Measurements from ENCODE around the gene METTL22.

Gene METTL22

DNA sequence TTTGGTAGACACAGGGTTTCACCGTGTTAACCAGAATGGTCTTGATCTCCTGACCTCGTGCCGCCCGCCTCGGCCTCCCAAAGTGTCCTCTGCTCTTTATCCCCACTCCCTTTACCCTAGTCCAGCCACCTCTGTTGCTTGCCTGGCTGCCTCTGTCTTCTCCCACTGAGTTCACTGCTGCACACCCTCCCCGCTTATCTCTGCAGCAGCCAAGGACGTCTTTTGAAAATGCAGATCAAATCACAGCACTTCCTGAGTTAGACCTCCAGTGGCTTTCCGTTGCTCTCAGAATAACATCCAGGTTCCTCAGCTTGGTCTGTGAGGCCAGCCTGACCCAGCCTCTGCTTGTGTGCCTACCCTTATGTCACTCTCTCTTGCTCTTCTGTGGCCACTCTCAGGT lies 5.4 kb downstream of the METTL22 start:
- DNase-seq: no peak
- in situ Hi-C loops (cut with HindIII; ENCODE audit: low pct_ligation_motif_present, low pct_unique_long_range_greater_than_20kb, low sequenced_read_pairs): no loop called here

DNA sequence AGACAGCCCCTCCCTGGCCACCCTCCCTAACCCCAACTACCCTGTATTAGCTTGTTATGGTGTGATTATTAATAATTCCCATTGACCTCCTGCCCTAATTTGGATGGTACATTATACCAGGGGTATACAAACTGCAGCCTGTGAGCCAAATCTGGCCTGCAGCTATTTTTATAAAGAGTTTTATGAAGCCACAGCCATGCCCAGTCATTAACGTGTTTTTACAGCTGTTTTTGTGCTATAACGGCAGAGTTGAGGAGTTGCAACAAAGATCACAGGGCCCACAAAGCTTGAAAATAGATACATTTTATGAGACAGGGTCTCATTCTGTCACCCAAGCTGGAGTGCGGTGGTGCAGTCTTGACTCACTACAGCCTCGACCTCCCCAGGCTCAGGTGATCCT lies 6.0 kb downstream of the METTL22 start:
- in situ Hi-C loops (cut with HindIII; ENCODE audit: low pct_ligation_motif_present, low pct_unique_long_range_greater_than_20kb, low sequenced_read_pairs): no loop called here
- no peak for DNase-seq

DNA sequence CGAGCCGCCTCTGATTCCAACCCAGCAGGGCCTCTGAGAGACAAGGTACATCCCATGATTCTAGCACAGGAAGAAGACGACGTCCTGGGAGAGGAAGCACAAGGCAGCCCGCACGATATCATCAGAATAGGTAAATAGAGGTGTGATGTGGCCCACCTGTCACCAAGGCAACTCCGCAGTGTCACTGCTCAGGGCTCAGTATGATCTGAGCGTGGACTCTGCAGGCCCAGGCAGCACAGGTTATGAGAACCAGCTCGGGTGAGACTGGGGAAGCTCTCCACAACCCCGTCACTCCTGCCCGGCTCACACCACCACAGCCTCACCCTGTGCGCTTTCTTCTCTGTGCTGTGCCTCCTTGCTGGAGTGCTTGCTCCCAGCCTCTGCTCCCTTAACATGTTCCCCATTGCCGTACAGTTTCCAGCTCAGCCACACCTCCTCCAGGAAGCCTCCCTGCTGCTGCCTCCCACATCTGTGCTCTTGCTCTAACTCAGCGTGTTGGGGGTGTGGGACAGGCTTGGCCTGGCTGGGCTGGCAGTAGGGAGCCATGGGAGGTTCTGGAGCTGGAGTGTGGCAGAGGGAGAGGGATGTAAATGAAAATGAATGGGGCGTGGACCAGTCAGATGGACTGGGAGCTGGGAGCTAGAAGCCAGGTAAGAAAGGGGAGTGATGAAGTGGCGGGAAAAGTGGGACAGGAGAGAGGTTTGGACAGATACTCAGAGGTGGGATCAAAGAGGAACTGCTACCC lies 7.7 kb downstream of the METTL22 start:
- in situ Hi-C loops (cut with HindIII; ENCODE audit: low pct_ligation_motif_present, low pct_unique_long_range_greater_than_20kb, low sequenced_read_pairs): no loop called here
- DNase-seq: no peak

DNA sequence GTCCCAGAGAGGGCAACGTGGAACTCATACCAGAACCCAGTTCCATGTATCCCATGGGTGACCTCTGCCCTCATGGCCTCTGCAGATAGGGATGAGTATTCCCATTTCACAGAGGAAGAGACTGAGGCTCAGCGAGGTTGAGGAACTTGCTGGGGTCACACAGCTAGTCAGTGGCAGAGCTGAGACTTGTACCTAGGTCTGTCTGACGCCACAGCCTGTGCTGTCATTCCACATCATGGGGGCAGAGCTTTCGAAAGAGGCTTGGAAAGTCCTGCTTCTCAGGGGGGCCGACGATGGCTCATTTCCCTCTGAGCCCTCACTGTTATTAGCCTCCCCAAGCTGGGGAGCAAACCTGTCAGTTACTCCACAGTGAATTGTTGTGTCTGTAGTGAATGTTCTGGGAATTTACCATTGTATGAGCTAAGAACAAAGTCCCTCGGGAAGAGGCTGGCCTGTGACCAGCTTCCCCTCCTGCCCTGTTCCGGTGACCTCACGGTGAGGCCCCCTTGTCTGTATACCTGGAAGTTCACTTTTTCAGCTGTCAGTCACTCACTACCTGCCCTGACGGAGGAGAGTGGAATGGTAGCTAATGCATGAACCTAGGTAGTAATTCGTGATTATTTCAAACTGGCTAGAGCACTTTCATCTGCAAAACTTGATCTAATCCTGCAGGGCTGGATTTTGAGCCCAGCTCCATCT lies 8.9 kb downstream of the METTL22 start:
- in situ Hi-C loops (cut with HindIII; ENCODE audit: low pct_ligation_motif_present, low pct_unique_long_range_greater_than_20kb, low sequenced_read_pairs): no loop called here
- DNase-seq: no peak

DNA sequence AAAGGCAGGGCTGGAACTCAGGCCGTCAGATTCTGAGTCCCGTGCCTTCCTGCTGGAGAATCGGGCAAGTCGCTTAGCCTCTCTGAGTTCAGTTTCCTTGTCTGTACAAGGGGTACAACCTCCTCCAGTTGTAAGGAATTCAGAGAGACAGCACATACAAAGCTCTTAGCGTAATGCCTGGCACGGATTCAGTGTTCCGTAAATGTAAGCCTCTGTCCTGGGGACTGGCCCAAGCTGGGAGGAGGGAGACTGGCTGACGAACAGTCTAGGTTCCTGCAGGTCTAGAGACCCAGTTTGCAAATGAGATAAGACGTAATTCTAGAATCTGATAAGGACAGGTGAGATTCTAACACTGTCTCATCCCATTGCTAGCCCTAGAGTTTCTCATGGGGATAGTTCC lies 9.9 kb downstream of the METTL22 start:
- DNase-seq: no peak
- in situ Hi-C loops (cut with HindIII; ENCODE audit: low pct_ligation_motif_present, low pct_unique_long_range_greater_than_20kb, low sequenced_read_pairs): no loop called here

DNA sequence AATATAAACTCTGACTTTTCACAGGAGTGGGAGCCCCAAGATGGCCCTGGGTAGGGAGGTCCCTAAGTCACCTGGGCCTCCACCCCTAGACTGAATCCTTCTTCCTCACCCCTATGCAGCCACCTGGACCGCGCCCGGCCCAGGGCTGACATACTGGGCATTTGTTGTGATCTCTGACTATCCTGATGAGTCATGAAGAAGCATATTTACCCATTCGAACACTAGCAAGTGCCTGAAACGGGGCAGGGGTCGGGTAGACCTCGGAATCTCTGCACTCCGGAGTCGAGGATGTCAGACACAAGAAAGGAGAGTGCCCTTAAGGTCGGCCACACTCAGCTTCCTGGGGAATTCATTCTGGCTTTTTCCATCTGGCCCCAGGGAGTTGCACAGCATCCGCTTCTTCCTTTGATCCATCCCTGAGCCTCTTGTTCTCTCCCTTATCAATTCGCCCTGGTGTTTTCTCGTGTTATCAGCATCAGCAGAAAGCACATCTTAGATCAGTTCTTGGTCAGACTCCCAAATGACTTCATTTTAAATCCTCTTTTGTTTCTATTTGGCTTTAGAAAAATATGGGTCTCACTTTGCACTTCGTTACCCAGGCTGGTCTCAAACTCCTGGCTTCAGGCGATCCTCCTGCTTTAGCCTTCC lies 10.4 kb downstream of the METTL22 start:
- DNase-seq: no peak
- in situ Hi-C loops (cut with HindIII; ENCODE audit: low pct_ligation_motif_present, low pct_unique_long_range_greater_than_20kb, low sequenced_read_pairs): no loop called here

DNA sequence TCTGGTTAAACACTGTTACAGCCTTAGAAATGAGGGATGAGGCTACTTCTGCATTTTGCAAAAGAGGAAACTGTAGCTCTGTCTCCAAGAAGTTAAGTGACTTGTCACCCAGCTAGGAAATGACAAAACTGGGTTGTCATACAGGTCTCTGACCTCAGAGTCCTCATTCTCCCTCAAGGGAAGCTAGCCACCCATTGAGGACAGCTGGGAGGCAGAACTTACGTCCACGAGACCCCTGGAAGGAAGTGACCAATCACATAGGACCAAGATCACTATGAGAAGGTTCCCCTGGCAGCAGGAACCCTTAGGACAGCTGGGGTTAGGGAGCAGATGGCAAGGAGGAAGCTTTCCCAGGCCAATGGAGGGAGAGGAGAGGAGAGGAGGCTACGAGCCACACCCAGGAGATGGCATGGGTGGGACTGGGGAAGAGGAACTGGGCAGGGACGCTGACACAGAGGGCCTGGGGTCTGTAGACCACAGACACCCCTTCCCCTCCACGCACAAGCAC lies 11.2 kb downstream of the METTL22 start:
- in situ Hi-C loops (cut with HindIII; ENCODE audit: low pct_ligation_motif_present, low pct_unique_long_range_greater_than_20kb, low sequenced_read_pairs): no loop called here
- no peak for DNase-seq

DNA sequence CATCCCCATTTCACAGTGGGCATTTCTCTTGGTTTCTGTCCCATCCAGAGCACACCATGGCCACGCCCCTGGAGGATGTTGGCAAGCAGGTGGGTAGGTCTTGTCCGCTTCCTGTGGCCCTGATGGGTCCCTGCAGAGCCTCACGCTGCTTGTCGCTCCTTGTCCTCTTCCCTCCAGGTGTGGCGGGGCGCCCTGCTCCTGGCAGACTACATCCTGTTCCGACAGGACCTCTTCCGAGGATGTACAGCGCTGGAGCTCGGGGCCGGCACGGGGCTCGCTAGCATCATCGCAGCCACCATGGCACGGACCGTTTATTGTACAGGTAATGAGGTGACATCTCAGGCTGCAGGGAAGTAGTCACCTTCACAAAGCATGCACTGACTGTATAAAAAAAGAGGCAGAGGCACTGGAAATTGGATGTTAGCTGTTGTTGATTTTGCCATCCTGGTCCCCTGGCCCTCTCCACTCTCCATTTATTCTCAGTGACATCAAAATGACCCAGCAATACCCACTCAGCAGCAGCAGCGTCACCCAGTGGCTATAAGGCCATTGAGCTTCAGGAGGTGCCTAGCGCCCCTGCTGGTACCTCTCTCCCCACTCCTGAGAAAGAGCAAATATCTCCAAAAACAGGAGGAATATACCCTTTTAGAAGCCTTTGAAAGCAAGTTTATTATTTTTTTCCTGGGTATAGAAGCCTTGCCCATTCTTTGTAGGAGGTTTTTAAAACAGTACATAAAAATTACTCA lies 13.7 kb downstream of the METTL22 start:
- in situ Hi-C loops (cut with HindIII; ENCODE audit: low pct_ligation_motif_present, low pct_unique_long_range_greater_than_20kb, low sequenced_read_pairs): no loop called here
- DNase-seq: peak; percentile 24

DNA sequence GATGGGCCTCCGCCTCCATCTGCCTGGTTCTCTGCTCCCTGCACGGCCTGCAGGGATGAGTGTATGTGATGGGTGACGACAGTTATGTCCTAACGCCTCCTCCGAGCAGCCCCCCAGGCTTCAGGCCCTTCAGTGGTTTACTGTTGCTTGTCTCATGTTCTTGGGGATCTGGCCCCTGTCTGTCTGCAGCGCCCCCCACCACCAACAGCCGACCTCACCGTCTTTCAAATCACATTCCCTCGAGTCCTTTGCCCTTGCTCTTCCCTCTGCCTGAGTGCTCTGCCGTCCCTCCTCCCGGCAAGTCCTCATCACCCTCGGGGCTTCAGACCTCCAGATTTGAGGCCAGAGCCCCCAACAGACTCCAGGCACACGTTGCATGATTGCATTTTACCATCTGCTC lies 18.2 kb downstream of the METTL22 start:
- in situ Hi-C loops (cut with HindIII; ENCODE audit: low pct_ligation_motif_present, low pct_unique_long_range_greater_than_20kb, low sequenced_read_pairs): no loop called here
- no peak for DNase-seq

DNA sequence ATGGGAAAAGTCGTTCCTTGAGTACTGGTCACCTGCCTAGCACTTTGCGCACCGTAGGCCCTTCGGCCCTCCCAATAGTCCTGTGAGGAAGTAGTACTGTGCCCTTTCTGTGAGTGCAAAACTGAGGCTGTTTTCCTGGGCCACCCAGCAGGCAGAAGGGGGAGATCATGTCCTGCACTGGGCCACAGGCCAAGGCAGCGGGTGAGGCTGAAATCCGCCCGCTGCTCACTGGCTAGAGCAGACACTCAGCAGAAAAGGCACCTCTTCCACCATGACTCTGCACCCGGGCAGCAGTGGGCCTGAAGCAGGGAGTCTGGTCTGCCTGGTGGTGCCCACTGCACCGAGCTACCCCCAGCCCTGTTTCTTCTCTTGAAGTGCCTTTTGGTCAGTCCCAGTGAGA lies 20.2 kb downstream of the METTL22 start:
- no peak for DNase-seq
- in situ Hi-C loops (cut with HindIII; ENCODE audit: low pct_ligation_motif_present, low pct_unique_long_range_greater_than_20kb, low sequenced_read_pairs): no loop called here

DNA sequence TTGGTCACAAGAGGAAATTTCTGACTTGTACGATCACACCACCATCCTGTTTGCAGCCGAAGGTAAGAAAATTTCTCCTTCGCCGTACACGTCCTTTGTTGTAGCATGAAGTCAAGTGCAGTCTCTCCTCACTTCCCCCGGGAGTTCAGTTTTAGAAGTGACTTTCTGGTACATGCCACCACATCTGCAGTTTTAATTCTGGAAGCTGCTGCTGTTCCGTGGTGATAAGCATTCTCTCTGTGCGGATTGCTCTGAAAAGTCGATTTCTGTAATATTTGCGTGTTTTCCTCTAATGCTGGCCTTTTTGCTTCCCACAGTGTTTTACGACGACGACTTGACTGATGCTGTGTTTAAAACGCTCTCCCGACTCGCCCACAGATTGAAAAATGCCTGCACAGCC lies 20.6 kb downstream of the METTL22 start:
- DNase-seq: no peak
- in situ Hi-C loops (cut with HindIII; ENCODE audit: low pct_ligation_motif_present, low pct_unique_long_range_greater_than_20kb, low sequenced_read_pairs): no loop called here

DNA sequence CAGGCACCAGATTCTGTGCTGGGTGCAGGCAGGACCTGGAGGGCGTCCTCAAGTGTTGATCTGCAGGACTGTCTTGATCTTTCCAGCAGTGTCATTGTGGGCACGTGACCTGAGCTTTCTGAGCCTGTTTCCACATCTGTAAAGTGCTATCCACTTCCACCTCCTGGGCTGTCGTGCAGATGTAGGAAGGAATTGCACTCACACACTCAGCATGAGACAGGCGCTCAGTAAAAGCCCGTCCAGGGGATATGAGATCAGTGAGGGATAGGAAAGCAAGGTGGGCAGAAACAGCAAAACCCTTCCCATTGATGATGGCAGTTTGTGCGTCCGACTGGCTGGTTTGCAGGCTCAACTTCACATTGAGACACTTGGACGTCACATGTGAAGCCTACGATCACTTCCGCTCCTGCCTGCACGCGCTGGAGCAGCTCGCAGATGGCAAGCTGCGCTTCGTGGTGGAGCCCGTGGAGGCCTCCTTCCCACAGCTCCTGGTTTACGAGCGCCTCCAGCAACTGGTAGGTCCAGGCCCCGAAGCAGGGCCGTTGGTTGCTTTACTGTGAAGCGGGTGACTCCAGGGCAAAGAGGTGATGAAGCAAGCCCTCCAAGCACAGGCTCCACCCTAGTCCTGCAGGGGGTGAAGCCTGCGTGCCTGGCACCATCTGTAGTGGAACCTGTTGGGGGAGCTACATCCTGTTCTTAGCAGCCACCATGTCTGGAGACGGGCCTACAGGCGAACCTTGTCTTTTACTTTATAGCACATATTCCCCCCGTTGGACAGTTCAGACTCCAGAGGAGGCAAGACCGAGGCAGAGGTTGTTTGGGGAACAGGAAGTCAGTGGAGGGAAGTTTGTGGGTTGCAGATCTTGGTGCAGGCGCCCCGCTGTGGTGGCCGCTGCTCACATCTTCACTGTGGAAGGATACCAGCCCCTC lies 23.0 kb downstream of the METTL22 start:
- in situ Hi-C loops (cut with HindIII; ENCODE audit: low pct_ligation_motif_present, low pct_unique_long_range_greater_than_20kb, low sequenced_read_pairs): no loop called here
- DNase-seq: no peak

DNA sequence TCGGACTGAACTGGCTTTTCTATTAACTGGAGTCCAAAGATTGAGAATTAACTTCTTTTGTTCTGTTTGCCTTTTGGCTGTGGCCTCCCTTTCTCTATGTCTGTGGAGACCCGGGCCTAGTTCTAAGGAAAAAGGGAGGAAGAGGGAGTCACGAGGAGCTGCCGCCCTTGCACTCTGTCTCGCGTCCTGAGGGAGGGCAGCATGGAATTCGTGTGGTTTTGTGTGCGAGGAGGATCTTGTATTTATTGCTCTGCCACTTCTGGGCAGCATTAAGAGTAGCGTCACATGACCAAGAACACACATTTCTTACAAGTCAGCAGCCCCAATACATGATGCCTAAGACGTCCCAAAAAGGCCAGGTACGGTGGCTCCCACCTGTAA lies 23.6 kb downstream of the METTL22 start:
- in situ Hi-C loops (cut with HindIII; ENCODE audit: low pct_ligation_motif_present, low pct_unique_long_range_greater_than_20kb, low sequenced_read_pairs): no loop called here
- no peak for DNase-seq

DNA sequence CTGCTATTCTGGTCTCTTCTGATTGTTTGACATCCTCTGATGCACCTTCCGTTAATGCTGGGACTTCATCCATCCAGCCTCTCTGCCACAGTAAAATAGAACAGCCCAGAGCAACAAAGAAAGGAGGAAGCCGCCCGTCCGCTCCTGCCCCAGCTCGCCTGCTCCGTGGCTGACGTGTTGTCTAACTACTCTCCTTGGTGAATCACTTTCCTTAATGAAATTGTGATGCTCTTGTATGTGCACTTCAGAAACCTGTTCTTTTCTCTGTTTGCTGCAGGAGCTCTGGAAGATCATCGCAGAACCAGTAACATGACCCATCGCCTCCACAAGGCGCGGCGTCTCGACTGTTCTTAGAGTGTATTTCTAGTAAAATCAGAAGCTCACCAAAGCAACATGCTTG lies 24.3 kb downstream of the METTL22 start:
- in situ Hi-C loops (cut with HindIII; ENCODE audit: low pct_ligation_motif_present, low pct_unique_long_range_greater_than_20kb, low sequenced_read_pairs): no loop called here
- no peak for DNase-seq

DNA sequence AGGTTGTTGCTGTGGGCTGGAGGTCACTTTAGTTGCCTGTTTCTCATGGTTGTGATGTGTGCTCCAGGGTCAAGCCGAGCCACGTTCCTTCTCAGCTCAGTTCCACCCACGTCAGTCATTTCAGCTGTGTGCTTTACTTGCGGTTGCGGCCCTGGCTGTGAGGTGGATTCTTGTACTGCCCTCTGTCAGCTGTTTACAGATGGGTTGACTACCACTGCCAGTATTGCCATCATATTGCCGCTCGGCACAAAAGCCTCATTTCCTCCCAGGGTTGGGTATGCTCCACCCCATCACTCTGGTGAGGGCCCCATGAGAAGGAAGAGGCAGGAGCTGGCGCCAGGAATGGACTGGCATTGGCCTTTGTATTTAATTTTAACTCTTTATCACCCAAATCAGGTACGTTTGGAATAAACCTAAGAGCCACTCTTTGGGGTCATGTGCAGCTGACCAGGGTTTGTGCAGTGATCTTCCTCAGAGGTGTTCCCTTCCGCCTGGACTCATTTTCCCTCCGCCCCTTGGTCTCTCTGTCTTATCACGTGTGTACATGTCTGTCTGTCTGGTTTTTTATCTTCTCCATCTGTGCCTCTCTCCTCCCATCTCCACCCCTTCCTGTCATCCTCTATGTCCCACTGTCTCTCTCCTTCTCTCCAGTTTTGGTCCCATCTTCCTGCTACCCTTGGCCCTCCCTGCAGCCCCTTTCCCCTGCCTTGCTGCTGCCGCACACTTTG lies 25.0 kb downstream of the METTL22 start:
- DNase-seq: no peak
- in situ Hi-C loops (cut with HindIII; ENCODE audit: low pct_ligation_motif_present, low pct_unique_long_range_greater_than_20kb, low sequenced_read_pairs): no loop called here

DNA sequence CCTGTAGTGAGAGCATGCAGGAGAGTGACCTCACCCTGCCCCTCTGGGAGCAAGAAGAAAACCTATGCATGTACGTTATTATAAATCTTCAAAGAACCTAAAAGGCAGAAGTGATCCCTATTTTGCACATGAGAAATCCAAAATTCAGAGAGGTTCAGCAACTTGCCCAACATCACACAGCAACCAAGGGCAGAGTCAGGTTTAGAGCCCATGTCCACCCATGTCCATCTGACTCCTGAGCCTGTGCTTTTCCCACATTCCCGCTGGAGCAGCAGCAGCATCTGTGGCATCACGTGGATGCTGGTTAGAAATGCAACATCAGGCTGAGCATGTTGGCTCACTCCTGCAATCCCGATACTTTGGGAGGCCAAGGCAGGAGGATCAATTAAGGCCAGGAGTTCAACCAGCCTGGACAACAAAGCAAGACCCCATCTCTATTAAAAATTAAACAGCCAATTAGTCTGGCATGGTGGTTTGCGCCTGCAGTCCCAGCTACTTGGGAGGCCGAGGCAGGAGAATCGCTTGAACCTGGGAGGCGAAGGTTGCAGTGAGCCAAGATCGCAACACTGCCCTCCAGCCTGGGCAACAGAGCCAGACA lies 26.3 kb downstream of the METTL22 start:
- DNase-seq: no peak
- in situ Hi-C loops (cut with HindIII; ENCODE audit: low pct_ligation_motif_present, low pct_unique_long_range_greater_than_20kb, low sequenced_read_pairs): no loop called here

DNA sequence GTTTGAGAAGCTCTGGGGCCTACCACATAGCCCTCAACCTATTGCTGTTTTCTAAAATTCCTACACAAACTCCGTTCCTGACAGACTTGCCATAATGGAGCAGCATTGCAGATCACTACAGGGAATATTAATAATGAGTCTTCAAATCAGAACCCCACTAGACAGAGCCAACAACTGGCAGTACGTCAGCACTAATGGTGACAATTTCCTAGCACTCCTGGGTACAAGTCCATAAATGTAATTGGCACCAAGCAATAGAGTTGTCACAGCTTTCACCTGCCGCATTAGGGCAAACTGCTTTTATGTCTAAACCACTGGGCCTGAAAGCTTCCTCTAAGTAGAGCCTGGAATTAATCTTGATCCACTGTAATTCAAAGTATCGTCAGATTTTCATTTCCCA lies 27.4 kb downstream of the METTL22 start:
- no peak for DNase-seq
- in situ Hi-C loops (cut with HindIII; ENCODE audit: low pct_ligation_motif_present, low pct_unique_long_range_greater_than_20kb, low sequenced_read_pairs): no loop called here

Measured in ACHN (cell line).